DLD1 (cell line): ENCODE results near the gene SLIT3.

ENCODE experiments used
- in situ Hi-C: cut with HindIII; loops from 2 replicates; pipeline ENCODE4 v1.10.0; 2017; ENCODE audit warnings: low sequenced_read_pairs

Gene SLIT3

GRCh38 chr5:169272111-169272510 lies 28.8 kb downstream of the SLIT3 start:
- in situ Hi-C loops, result no loop called here

GRCh38 chr5:169270827-169271226 lies 30.1 kb downstream of the SLIT3 start:
- in situ Hi-C loops, result no loop called here

- in situ Hi-C loops, result no loop called here
These were observed 32.9 kb downstream of the SLIT3 start for GRCh38 chr5:169268019-169268418.

DNA sequence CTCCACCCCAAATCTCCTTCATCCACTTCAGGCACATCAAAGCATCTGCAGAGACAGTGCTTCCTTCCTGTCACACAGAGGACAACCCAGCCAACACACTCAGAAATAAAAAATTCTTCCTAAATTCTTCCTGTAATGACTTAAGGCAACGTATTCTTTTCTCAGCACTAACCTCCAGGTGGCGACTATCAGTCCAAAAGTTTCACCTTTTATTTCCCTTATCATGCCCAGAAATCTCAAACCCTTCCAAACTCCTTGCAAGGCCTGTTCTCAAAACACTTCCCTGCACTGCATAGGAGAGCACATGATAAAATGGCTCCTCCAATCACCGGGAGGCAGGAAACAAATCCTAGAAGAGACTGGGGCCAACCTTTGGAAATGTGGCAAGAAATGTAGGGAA lies 35.1 kb downstream of the SLIT3 start:
- in situ Hi-C loops, result no loop called here

GRCh38 chr5:169263591-169263990 lies 37.3 kb downstream of the SLIT3 start:
- in situ Hi-C loops, result no loop called here

GRCh38 chr5:169260896-169261569 lies 39.9 kb downstream of the SLIT3 start:
- in situ Hi-C loops, result no loop called here

GRCh38 chr5:169258372-169259000 lies 42.5 kb downstream of the SLIT3 start:
- in situ Hi-C loops, result no loop called here

DNA sequence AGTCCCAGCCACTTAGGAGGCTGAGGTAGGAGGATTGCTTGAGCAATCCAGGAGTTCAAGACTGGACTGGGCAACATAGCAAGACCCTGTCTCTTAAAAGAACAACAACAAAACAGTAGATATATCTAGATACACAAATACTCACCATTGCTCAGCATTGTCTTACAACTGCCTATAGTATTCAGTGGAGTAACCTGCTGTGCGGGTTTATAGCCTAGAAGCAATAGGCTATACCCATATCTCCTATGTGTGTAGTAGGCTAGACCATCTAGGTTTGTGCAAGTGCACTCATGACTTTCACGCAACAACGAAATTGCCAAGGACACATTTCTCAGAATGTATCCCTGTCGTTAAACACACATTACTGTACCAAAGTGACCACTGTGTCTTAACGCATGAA lies 44.7 kb downstream of the SLIT3 start:
- in situ Hi-C loops, result no loop called here

DNA sequence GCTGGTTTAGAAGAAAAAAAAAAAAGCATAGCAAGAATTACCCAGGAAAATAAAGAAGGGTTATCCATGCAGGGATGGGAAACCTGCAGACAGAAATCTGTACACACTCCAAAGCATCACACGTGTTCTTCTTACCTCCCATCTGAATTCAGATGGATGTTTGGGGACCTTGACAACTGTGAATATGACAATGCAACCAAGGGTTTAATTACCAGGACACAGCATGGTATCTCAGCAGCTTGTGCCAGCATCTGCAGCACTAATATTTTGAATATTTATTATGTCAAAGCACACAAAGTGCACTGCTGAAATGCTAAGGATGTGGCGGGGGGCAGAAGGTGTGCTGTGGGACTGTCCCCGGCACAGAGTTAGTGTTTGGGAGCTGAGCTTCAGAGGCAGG lies 47.9 kb downstream of the SLIT3 start:
- in situ Hi-C loops, result no loop called here

DNA sequence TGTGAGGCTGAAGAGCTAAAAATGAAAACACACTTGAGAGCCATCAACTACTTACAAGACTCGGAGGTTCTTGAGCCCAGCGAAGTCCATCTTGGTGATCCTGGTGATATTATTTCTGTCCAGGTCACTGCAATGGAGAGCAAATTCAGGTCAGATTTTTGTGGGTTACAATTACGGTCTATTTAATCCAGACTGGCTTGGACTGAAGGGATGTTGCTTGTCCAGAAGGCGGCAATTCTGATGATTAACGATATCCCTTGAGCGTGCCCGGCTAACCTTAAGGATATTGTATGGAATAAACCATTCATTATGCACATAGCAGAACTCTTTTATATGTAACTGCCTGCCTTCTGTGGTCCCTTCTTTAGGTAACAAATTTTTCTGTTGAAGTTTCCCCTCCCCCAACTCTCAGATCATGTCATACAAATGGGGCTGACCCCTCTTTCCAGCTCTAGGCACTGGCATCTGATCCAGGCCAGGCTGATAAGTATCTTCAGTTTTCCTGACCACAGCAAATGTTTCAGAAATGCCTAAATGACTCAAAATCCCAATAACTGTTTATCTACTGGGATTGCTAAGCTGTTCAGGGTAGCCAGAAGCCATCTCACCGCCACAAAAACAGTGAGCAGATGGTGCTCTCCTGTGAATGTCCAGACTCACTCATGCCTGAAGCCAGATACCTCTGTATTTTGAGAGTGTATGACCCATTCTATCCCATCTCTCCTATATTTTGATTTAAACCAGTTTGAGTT lies 49.4 kb downstream of the SLIT3 start:
- in situ Hi-C loops, result no loop called here

DNA sequence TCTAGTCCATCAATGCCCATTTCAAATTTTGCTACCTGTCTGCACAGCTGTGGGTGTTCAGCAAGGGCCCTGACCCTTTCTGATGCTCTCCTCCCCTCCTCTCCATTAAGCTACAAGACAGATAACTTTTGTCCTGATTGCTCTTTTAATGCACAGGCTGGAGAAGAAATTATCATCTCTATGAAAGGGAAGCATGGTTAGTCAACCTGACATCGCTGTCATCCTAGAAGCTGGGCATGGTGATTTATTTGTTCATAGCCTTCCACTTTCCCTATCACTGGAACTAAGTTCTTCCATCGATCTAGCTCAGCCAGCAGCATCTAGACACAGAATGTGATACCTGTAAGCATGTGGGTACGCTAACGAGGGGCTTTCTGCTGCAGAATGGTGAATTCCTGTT lies 50.1 kb downstream of the SLIT3 start:
- in situ Hi-C loops, result no loop called here

DNA sequence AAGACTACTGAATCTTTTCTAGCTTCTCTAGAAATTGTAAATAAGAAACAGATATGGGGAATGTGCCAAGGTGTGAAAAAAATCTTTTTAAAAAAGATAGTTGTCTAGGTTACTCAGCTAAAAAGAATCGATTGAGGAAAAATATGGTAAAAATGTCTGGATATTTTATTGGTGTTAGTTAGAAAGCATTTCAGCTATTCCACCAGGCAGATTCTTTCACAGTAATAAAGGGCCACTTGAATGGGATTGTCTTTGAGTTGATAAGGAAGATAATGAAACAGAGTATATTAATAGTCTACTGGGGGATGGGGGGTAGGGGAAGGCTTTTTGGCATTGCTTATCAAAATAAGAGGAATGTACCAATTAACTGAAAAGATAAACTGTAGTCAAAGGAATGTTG lies 51.9 kb downstream of the SLIT3 start:
- in situ Hi-C loops, result no loop called here

DNA sequence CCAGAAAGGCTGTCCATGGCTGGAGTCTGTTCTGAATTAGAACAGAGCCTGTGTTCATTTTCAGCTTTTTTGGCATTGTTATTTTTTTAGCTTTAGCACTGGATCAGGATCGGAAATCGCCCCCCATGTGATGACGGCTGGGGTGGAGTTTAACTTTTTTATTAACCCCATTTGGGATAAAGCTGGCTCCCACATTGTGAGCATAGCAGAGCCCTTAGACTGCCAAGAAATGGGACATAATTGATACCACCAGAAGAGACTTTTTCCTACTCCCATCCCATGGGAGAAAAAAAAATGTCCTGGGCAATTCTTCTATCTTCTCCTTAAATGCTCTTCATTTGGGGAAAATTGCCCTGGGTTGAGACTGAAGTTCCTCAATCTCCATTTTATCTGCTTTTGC lies 52.4 kb downstream of the SLIT3 start:
- in situ Hi-C loops, result no loop called here

GRCh38 chr5:169244812-169245211 lies 56.1 kb downstream of the SLIT3 start:
- in situ Hi-C loops, result no loop called here

- in situ Hi-C loops, result no loop called here
These were observed 57.1 kb downstream of the SLIT3 start for GRCh38 chr5:169243651-169244422.

DNA sequence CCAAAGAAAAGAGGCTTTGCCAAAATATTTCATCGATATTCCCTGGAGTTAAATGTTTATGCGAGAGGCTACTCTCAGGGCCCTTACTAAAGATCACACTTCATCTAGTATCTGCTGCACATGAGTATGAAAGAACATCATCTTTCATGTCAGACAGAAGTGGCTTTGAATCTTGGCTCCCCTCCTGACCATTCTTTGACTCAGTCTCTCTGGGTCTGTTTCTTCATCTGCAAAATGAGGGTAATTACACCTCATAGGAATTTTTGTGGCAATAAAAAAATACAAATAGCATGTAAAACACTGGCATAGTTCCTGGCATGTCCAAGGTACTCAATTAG lies 58.1 kb downstream of the SLIT3 start:
- in situ Hi-C loops, result no loop called here

DNA sequence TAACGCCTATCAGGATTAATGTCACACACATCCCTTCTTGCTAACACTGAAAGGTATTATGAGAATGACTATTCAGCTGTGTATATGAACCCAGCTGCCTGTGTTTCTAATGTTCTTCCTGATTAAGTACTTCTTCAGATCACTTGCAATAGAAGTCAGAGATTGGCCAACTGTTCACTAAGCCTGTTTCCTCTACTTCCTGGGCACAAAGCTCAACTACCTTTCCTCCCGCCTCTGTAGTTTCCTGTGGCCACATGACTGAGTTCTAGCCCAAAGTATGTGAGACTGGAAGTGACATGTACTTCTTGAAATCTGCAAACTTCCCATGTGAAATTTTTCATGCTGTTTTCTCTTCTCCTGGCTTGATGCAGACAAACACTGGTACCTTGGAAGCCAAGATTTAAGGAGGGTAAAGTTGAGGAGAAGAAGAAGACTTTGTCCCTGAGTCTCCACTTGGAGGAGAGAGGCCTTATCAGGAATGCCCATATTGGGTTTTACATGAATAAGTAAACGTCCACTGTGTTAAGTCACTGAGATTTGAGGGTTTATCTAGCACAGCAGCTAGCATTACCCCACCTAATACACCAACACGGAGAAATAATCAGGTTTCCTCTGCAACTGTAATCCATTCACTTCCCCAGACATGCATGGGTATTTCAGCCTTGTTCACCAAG lies 58.6 kb downstream of the SLIT3 start:
- in situ Hi-C loops, result no loop called here

DNA sequence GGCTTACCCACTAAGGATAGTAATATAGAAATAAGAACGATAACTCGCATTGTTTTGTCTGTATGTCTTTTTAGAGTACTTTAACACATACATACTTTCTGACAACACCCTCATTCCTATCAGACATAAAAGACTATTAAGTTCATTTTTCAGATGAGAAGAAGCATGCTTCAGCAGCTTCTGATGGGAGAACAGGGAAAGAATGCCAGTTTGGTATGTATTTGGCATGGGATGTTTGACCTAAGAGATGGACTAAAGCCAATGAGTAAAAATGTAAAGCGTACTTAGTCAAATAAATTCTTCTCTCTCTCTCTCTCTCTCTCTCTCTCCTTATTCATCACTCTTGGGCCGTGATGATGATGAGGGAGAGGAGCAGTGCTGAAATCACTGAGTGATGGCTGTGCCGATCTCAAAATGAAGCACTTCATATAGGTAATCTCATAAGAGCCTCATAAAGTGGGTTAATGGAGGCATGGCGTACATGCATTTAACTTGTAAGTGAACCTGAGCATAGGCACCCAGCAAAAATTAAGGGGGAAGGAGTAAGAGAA lies 71.5 kb downstream of the SLIT3 start:
- in situ Hi-C loops, result no loop called here

DNA sequence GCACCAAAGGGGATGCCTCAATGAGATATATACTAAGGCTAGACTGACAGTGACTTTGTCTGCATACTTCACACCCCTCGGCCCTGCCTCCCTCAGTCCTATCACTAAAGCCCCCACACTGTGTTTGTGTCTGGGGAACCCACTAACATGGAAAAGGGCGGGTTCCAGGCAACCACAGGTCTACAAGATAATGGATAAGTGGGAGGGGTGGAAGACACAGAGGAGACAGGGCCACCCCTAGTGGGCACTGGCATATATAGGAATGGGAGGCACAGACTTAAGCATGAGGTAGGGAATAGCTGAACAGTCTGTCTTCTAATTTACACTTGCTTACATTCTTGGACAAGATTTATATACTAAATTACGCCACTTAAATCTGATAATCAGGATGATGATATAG lies 74.0 kb downstream of the SLIT3 start:
- in situ Hi-C loops, result no loop called here

DNA sequence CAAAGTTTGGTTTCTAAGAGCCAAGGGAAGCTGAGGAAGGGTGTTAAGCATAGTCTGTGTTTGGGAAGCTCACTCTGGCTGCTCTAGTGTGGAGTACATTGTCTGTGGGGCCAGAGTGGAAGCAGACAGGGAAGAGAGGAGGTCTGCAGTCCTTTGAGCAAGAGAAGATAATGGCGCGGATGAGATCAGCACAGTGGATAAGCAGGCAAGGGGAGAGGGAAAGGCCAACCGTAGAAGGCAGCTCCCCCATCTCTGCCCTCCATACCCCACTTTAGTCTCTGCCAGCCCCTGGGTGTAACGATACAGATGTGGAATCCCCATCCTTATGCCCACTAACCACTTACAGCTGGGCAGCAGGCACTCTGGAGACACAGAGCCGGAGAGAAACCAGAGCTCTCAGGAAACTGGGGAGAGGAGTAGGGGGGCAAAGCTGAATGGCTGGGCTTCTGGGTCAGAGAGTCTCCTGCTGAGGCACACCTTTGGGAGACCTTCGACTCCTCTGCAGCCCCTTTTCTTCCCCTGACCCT lies 75.0 kb downstream of the SLIT3 start:
- in situ Hi-C loops, result no loop called here

- in situ Hi-C loops, result no loop called here
These were observed 77.4 kb downstream of the SLIT3 start for GRCh38 chr5:169223595-169223953.
